Gastrocnemius medialis (tissue), 4 donors: ENCODE results near the gene GALNT2.

Experiments
- POLR2A ChIP-seq, 2 donors: fragments of 450-650 bp; IDR thresholded peaks; one replicate each; pipeline ENCODE4 v1.6.1; 2017; ENCODE audit warnings: antibody characterized with exemption in 2 of 2, mild to moderate bottlenecking in 2 of 2, moderate library complexity in 2 of 2
- TF ChIP-seq, protein P1 (sequence below), 5 experiments: fragments of 450-650 bp in 3 of 5; fragments of 200-600 bp in 2 of 5; sonication (generic) in 2 of 5; IDR thresholded peaks in 4 of 5; conservative IDR thresholded peaks in 1 of 5; 1 replicate in 4 of 5; 2 replicates in 1 of 5; pipeline ENCODE4 v1.5.1; 2016 to 2019; ENCODE audit warnings: antibody characterized with exemption in 5 of 5, mild to moderate bottlenecking in 3 of 5, moderate library complexity in 3 of 5

DNA sequence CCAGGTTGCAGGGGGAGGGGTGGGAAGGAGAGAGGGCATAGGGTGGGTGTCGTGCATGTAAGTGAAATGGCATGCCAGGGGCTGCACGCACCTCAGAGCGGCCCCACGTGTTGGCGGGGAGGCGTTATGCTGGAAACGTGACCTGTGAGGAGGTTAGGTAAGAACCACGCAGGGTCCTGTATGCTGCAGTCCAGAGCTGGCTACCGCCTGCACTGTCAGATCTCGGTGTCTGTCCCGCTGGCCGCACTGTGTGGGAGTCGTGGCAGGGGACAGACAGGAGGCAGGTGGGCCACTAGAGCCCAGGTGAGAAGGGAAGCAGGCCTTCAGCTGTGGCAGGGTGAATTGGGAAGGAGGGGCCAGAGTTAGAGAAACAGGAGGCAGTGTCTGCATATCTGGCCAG, 79.7 kb downstream of the GALNT2 start:
- TF ChIP-seq POLR2A (IDR thresholded peaks at IDR 0.05), result no peak
- TF ChIP-seq, protein P1, sequence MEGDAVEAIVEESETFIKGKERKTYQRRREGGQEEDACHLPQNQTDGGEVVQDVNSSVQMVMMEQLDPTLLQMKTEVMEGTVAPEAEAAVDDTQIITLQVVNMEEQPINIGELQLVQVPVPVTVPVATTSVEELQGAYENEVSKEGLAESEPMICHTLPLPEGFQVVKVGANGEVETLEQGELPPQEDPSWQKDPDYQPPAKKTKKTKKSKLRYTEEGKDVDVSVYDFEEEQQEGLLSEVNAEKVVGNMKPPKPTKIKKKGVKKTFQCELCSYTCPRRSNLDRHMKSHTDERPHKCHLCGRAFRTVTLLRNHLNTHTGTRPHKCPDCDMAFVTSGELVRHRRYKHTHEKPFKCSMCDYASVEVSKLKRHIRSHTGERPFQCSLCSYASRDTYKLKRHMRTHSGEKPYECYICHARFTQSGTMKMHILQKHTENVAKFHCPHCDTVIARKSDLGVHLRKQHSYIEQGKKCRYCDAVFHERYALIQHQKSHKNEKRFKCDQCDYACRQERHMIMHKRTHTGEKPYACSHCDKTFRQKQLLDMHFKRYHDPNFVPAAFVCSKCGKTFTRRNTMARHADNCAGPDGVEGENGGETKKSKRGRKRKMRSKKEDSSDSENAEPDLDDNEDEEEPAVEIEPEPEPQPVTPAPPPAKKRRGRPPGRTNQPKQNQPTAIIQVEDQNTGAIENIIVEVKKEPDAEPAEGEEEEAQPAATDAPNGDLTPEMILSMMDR (IDR thresholded peaks at IDR 0.05 in 4 of 5, conservative IDR thresholded peaks at IDR 0.05 in 1 of 5), result no peak
